ENCODE measurements around the gene ZNF318.
"Not testable (repeated sequence)": the region's sequence is repeated elsewhere in the genome, so short reads cannot be mapped to it uniquely, and the experiment has no call there.

The ZNF318 gene

GRCh38 chr6:43383021-43383667, 13.7 kb upstream of the ZNF318 start:
- no peak for DNase-seq

GRCh38 chr6:43380858-43381257, 11.4 kb upstream of the ZNF318 start:
- DNase-seq: not testable (repeated sequence)

- no peak for DNase-seq
Observed at GRCh38 chr6:43378631-43379030, 9.2 kb upstream of the ZNF318 start.

GRCh38 chr6:43377710-43378229, 8.3 kb upstream of the ZNF318 start:
- no peak for DNase-seq

- no peak for DNase-seq
Observed at GRCh38 chr6:43376551-43376981, 7.1 kb upstream of the ZNF318 start.

- DNase-seq: no peak
Observed at GRCh38 chr6:43375693-43376092, 6.2 kb upstream of the ZNF318 start.

GRCh38 chr6:43373252-43373875, 3.9 kb upstream of the ZNF318 start:
- DNase-seq: no peak

GRCh38 chr6:43370003-43370580, 645 bp upstream of the ZNF318 start:
- DNase-seq: not testable (repeated sequence)

GRCh38 chr6:43368259-43369160, 937 bp downstream of the ZNF318 start:
- DNase-seq: peak in 9 of 14 donors; percentile 11 to 52 (median 28)

- no peak for DNase-seq
Observed at GRCh38 chr6:43367245-43367984, 2.0 kb downstream of the ZNF318 start.

- DNase-seq: no peak
Observed at GRCh38 chr6:43361269-43361668, 8.2 kb downstream of the ZNF318 start.

GRCh38 chr6:43359831-43360230, 9.6 kb downstream of the ZNF318 start:
- no peak for DNase-seq

GRCh38 chr6:43359381-43359780, 10.1 kb downstream of the ZNF318 start:
- DNase-seq: no peak

- no peak for DNase-seq
Observed at GRCh38 chr6:43355862-43356590, 13.4 kb downstream of the ZNF318 start.

GRCh38 chr6:43351951-43352350, 17.5 kb downstream of the ZNF318 start:
- not testable (repeated sequence) for DNase-seq

GRCh38 chr6:43347444-43347843, 22.0 kb downstream of the ZNF318 start:
- no peak for DNase-seq

- no peak for DNase-seq
Observed at GRCh38 chr6:43347021-43347420, 22.4 kb downstream of the ZNF318 start.

- DNase-seq: not testable (repeated sequence)
Observed at GRCh38 chr6:43346243-43346642, 23.2 kb downstream of the ZNF318 start.

- no peak for DNase-seq
Observed at GRCh38 chr6:43339168-43339567, 30.3 kb downstream of the ZNF318 start.

- DNase-seq: no peak
Observed at GRCh38 chr6:43338243-43338642, 31.2 kb downstream of the ZNF318 start.

- DNase-seq: no peak
Observed at GRCh38 chr6:43336382-43336781, 33.1 kb downstream of the ZNF318 start.
